ENCODE results near the gene FAM25A. TPM values are rescaled to one million over a fixed set of nuclear protein-coding genes. Genes with fewer than 3 reads are reported as not detected.

Gene FAM25A
- not detected in 2 replicates for total RNA-seq

GRCh38 chr10:87020056-87020455, at the start of gene FAM25A:
TSS of gene FAM25A (plus strand) at chr10:87020294. CDS start at chr10:87020325, 31 bp downstream.

Other genes starting within 250 kb of the FAM25A start
- gene MMRN2, start 62.7 kb upstream of the FAM25A start, total RNA-seq: 203 and 292 TPM in 2 replicates
- gene SNCG, start 61.7 kb upstream of the FAM25A start, total RNA-seq: 111 and 131 TPM in 2 replicates
- gene ADIRF, start 51.8 kb upstream of the FAM25A start, total RNA-seq: 16.2 and 28.5 TPM in 2 replicates
- gene GLUD1, start 74.5 kb downstream of the FAM25A start, total RNA-seq: 150 and 181 TPM in 2 replicates
- gene SHLD2, start 74.9 kb downstream of the FAM25A start, total RNA-seq: 16.4 and 22.8 TPM in 2 replicates
- gene NUTM2A, start 205.2 kb downstream of the FAM25A start, total RNA-seq: 0.16 and 0.44 TPM in 2 replicates